H9 (cell line): ENCODE results near the gene CATSPER1. TPM values are rescaled to one million over a fixed set of nuclear protein-coding genes. Genes with fewer than 3 reads are reported as not detected.
A peak's percentile ranks its signal among the peaks of the same experiment; 100 is the strongest.

ENCODE experiments used
- DNase-seq: peaks from one replicate; pipeline ENCODE4 v3.0.0-alpha.2; 2017
- H2AFZ ChIP-seq: one replicate; pipeline ENCODE4 v1.6.1; 2013; ENCODE audit warnings: mild to moderate bottlenecking, low read length, control low read depth, moderate library complexity
- H2AK5ac ChIP-seq: 2 replicates; pipeline ENCODE4 v1.6.1; 2013; ENCODE audit warnings: low read length, control low read depth, mixed read lengths; ENCODE audit not compliant: insufficient read length
- H2BK120ac ChIP-seq: one replicate; pipeline ENCODE4 v1.6.1; 2013; ENCODE audit warnings: low read depth, mild to moderate bottlenecking, low read length, control low read depth, inconsistent platforms; ENCODE audit not compliant: poor library complexity, severe bottlenecking
- H2BK12ac ChIP-seq: 2 replicates; pipeline ENCODE4 v1.6.1; 2013; ENCODE audit warnings: low read length, control low read depth, mixed read lengths, low read depth; ENCODE audit not compliant: insufficient read length
- H2BK15ac ChIP-seq: 2 replicates; pipeline ENCODE4 v1.6.1; 2013; ENCODE audit warnings: low read depth, low read length, control low read depth
- H2BK20ac ChIP-seq: one replicate; pipeline ENCODE4 v1.6.1; 2013; ENCODE audit warnings: low read depth, mild to moderate bottlenecking, low read length, control low read depth, inconsistent platforms; ENCODE audit not compliant: poor library complexity, severe bottlenecking
- H2BK5ac ChIP-seq: 2 replicates; pipeline ENCODE4 v1.6.1; 2013; ENCODE audit warnings: low read length, control low read depth, mixed read lengths; ENCODE audit not compliant: insufficient read length
- H3K14ac ChIP-seq: 2 replicates; pipeline ENCODE4 v1.6.1; 2013; ENCODE audit warnings: low read length, control low read depth; ENCODE audit not compliant: insufficient read depth
- H3K18ac ChIP-seq: 2 replicates; pipeline ENCODE4 v1.6.1; 2013; ENCODE audit warnings: low read depth, mild to moderate bottlenecking, mixed read lengths, low read length, control low read depth; ENCODE audit not compliant: insufficient read length
- H3K23ac ChIP-seq: 2 replicates; pipeline ENCODE4 v1.6.1; 2013; ENCODE audit warnings: low read length, control low read depth, mixed read lengths, low read depth; ENCODE audit not compliant: insufficient read length
- H3K23me2 ChIP-seq: 2 replicates; pipeline ENCODE4 v1.6.1; 2013; ENCODE audit warnings: low read depth, mild to moderate bottlenecking, mixed read lengths, low read length, control low read depth; ENCODE audit not compliant: insufficient read length, poor library complexity, severe bottlenecking
- H3K27ac ChIP-seq: 2 replicates; pipeline ENCODE4 v1.5.1; 2013; ENCODE audit warnings: low read length, control low read depth, mixed read lengths, low read depth; ENCODE audit not compliant: insufficient read length
- H3K27me3 ChIP-seq: 2 replicates; pipeline ENCODE4 v1.6.1; 2013; ENCODE audit warnings: low read length, control low read depth, inconsistent platforms; ENCODE audit not compliant: insufficient read depth
- H3K4ac ChIP-seq: 2 replicates; pipeline ENCODE4 v1.6.1; 2013; ENCODE audit warnings: low read depth, mild to moderate bottlenecking, control low read depth, inconsistent platforms, low read length, moderate library complexity
- H3K4me1 ChIP-seq: 2 replicates; pipeline ENCODE4 v1.6.1; 2013; ENCODE audit warnings: low read length, control low read depth, inconsistent platforms; ENCODE audit not compliant: insufficient read depth
- H3K4me2 ChIP-seq: 2 replicates; pipeline ENCODE4 v1.6.1; 2013; ENCODE audit warnings: low read length, control low read depth, mixed read lengths; ENCODE audit not compliant: insufficient read length, insufficient read depth
- H3K56ac ChIP-seq: 2 replicates; pipeline ENCODE4 v1.6.1; 2013; ENCODE audit warnings: low read depth, mild to moderate bottlenecking, mixed read lengths, low read length, control low read depth; ENCODE audit not compliant: insufficient read length
- H3K79me1 ChIP-seq: 2 replicates; pipeline ENCODE4 v1.6.1; 2013; ENCODE audit warnings: low read depth, mild to moderate bottlenecking, moderate library complexity, low read length, control low read depth, inconsistent platforms; ENCODE audit not compliant: insufficient read depth, poor library complexity, severe bottlenecking
- H3K79me2 ChIP-seq: 2 replicates; pipeline ENCODE4 v1.6.1; 2013; ENCODE audit warnings: low read length, control low read depth, inconsistent platforms; ENCODE audit not compliant: insufficient read depth
- H3K9ac ChIP-seq: 2 replicates; pipeline ENCODE4 v1.6.1; 2013; ENCODE audit warnings: low read length, control low read depth, mixed read lengths; ENCODE audit not compliant: insufficient read length; ENCODE audit errors: extremely low read depth
- H3K9me3 ChIP-seq: one replicate; pipeline ENCODE4 v1.6.1; 2013; ENCODE audit warnings: low read depth, low read length, inconsistent platforms; ENCODE audit not compliant: control insufficient read depth
- H3T11ph ChIP-seq: one replicate; pipeline ENCODE4 v1.6.1; 2013; ENCODE audit warnings: mild to moderate bottlenecking, low read length, control low read depth, inconsistent platforms
- H4K20me1 ChIP-seq: one replicate; pipeline ENCODE4 v1.6.1; 2013; ENCODE audit not compliant: control insufficient read depth, insufficient read length, insufficient read depth
- H4K5ac ChIP-seq: 2 replicates; pipeline ENCODE4 v1.6.1; 2013; ENCODE audit warnings: low read depth, mild to moderate bottlenecking, mixed read lengths, low read length, control low read depth; ENCODE audit not compliant: insufficient read length
- H4K8ac ChIP-seq: replicated peaks from 2 replicates; pipeline ENCODE4 v1.6.1; 2013; ENCODE audit warnings: low read length, control low read depth, mixed read lengths, low read depth; ENCODE audit not compliant: insufficient read length
- H4K91ac ChIP-seq: 2 replicates; pipeline ENCODE4 v1.6.1; 2013; ENCODE audit warnings: low read depth, mild to moderate bottlenecking, moderate library complexity, mixed read lengths, low read length, control low read depth; ENCODE audit not compliant: insufficient read length
- H3K27ac Mint-ChIP-seq, 3 experiments: 2 replicates in 2 of 3; 3 replicates in 1 of 3; pipeline ENCODE4 v1.8.0; 2020 to 2021; ENCODE audit warnings: mixed read lengths in 3 of 3, mild to moderate bottlenecking in 1 of 3, moderate library complexity in 1 of 3
- H3K27me3 Mint-ChIP-seq: 2 replicates; pipeline ENCODE4 v1.8.0; 2021; ENCODE audit warnings: low read depth, mild to moderate bottlenecking, moderate library complexity, mixed read lengths
- H3K36me3 Mint-ChIP-seq, 3 experiments: 2 replicates in 2 of 3; 3 replicates in 1 of 3; pipeline ENCODE4 v1.8.0; 2020 to 2021; ENCODE audit warnings: low read depth in 3 of 3, mixed read lengths in 3 of 3; ENCODE audit not compliant: insufficient read depth in 1 of 3
- H3K4me1 Mint-ChIP-seq, 2 experiments: 2 replicates each; pipeline ENCODE4 v1.8.0; 2020; ENCODE audit warnings: mixed read lengths in 2 of 2
- H3K4me3 Mint-ChIP-seq, 2 experiments: 2 replicates in 1 of 2; 3 replicates in 1 of 2; pipeline ENCODE4 v1.8.0; 2020 to 2021; ENCODE audit warnings: mild to moderate bottlenecking in 2 of 2, mixed read lengths in 2 of 2, moderate library complexity in 1 of 2
- H3K9me3 Mint-ChIP-seq, 2 experiments: 2 replicates in 1 of 2; 3 replicates in 1 of 2; pipeline ENCODE4 v1.8.0; 2020; ENCODE audit warnings: mild to moderate bottlenecking in 2 of 2, mixed read lengths in 2 of 2, moderate library complexity in 1 of 2
- WGBS: extraction: QIAGEN DNeasy Blood & Tissue Kit; methylation state at CpG from one replicate; pipeline ENCODE4 v1.1.7; 2013; ENCODE audit warnings: missing lambda C conversion rate, low lambda C conversion rate, mixed read lengths; ENCODE audit not compliant: insufficient read length; ENCODE audit errors: extremely low coverage; 5-methylcytosine and 5-hydroxymethylcytosine counted together
- total RNA-seq: library from RNA; stranded (reverse); gene quantifications from 2 replicates; pipeline ENCODE4 v1.2.1, GENCODE V29; 2021
- TF ChIP-seq, protein P1 (sequence below): fragments of 200-600 bp; sonication (generic); conservative IDR thresholded peaks from 3 replicates; pipeline ENCODE4 v1.8.0; 2021; ENCODE audit warnings: antibody characterized with exemption, mild to moderate bottlenecking

CATSPER1 gene
- total RNA-seq, 1 experiment from 2014 or later: not detected

- no CpG with 5 or more reads among the region's 2 CpGs for WGBS
- H2AFZ ChIP-seq: no peak overlapping the region
Measured at GRCh38 chr11:66071381-66071801, 45.1 kb upstream of the CATSPER1 start.

More at GRCh38 chr11:66071381-66071801, 45.1 kb upstream of the CATSPER1 start:
- Histone ChIP-seq H3K18ac (no peak overlapping the region), H3K56ac (no peak overlapping the region), H2AK5ac (no peak overlapping the region), H3T11ph (no peak overlapping the region), H3K4me1 (no peaks in the 10 kb centered on the region), H3K23ac (no peak overlapping the region), H3K79me2 (peaks cover 2% of the 10 kb centered on the region; the same call in 1 of the 2 replicates), H3K23me2 (peaks cover 4% of the 10 kb centered on the region), H4K91ac (no peak overlapping the region), H2BK15ac (no peak overlapping the region), H2BK12ac (no peak overlapping the region), H3K79me1 (no peaks in the 10 kb centered on the region), H3K9ac (no peak overlapping the region), H3K4ac (no peak overlapping the region), H3K14ac (no peak overlapping the region), H3K4me2 (peak overlapping the region; percentile 45), H3K27ac (no peak overlapping the region), H3K9me3 (no peaks in the 10 kb centered on the region), H2BK5ac (no peak overlapping the region), H4K8ac (no peak overlapping the region), H4K20me1 (no peaks in the 10 kb centered on the region), H3K27me3 (no peaks in the 10 kb centered on the region), H2BK120ac (no peak overlapping the region), H4K5ac (no peak overlapping the region), H2BK20ac (no peak overlapping the region)
- Mint-ChIP-seq H3K4me3 (peak overlapping the region; percentile 83 to 91), H3K36me3 (peaks cover 24 to 51% (median 36%) of the 10 kb centered on the region in 3 experiments), H3K27me3 (no peaks in the 10 kb centered on the region), H3K27ac (peak overlapping the region in 1 of 3 experiments; percentile 22; a peak in 1 of 7 replicates), H3K4me1 (peaks cover 21 to 32% of the 10 kb centered on the region in 2 experiments), H3K9me3 (no peaks in the 10 kb centered on the region; a peak in 1 of 5 replicates)
- TF ChIP-seq, protein P1, sequence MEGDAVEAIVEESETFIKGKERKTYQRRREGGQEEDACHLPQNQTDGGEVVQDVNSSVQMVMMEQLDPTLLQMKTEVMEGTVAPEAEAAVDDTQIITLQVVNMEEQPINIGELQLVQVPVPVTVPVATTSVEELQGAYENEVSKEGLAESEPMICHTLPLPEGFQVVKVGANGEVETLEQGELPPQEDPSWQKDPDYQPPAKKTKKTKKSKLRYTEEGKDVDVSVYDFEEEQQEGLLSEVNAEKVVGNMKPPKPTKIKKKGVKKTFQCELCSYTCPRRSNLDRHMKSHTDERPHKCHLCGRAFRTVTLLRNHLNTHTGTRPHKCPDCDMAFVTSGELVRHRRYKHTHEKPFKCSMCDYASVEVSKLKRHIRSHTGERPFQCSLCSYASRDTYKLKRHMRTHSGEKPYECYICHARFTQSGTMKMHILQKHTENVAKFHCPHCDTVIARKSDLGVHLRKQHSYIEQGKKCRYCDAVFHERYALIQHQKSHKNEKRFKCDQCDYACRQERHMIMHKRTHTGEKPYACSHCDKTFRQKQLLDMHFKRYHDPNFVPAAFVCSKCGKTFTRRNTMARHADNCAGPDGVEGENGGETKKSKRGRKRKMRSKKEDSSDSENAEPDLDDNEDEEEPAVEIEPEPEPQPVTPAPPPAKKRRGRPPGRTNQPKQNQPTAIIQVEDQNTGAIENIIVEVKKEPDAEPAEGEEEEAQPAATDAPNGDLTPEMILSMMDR: no peak
- no peak for DNase-seq
